Stimulated activated CD4-positive, alpha-beta T cell treated with anti-CD3 and anti-CD28 coated beads, TNF-alpha, amount 100 ng/mL, for 24 hours (primary cell): Measurements from ENCODE around the gene SLTM.
"Not testable (repeated sequence)": the region's sequence is repeated elsewhere in the genome, so short reads cannot be mapped to it uniquely, and the experiment has no call there.

Experiments used
- DNase-seq, 3 experiments: peaks; one replicate each; pipeline ENCODE4 v3.0.0-alpha.2; 2020; ENCODE audit warnings: low read depth in 3 of 3

SLTM gene

GRCh38 chr15:58929891-58930416 lies 3.5 kb downstream of the SLTM start:
- DNase-seq, result no peak

GRCh38 chr15:58926823-58927222 lies 6.7 kb downstream of the SLTM start:
- DNase-seq, result no peak

GRCh38 chr15:58924327-58924726 lies 9.2 kb downstream of the SLTM start:
- no peak for DNase-seq

GRCh38 chr15:58923696-58924300 lies 9.7 kb downstream of the SLTM start:
- no peak for DNase-seq

- no peak for DNase-seq
These were observed 10.2 kb downstream of the SLTM start for GRCh38 chr15:58923284-58923683.

GRCh38 chr15:58921267-58921790 lies 12.2 kb downstream of the SLTM start:
- DNase-seq, result no peak

- DNase-seq, result not testable (repeated sequence)
These were observed 13.0 kb downstream of the SLTM start for GRCh38 chr15:58920447-58920846.

- DNase-seq, result no peak
These were observed 14.2 kb downstream of the SLTM start for GRCh38 chr15:58919232-58919631.

GRCh38 chr15:58918239-58918638 lies 15.2 kb downstream of the SLTM start:
- no peak for DNase-seq

GRCh38 chr15:58917613-58918129 lies 15.8 kb downstream of the SLTM start:
- DNase-seq, result not testable (repeated sequence)

GRCh38 chr15:58916962-58917361 lies 16.5 kb downstream of the SLTM start:
- DNase-seq, result no peak

GRCh38 chr15:58910456-58910855 lies 23.0 kb downstream of the SLTM start:
- no peak for DNase-seq

GRCh38 chr15:58909616-58910015 lies 23.9 kb downstream of the SLTM start:
- DNase-seq, result no peak

GRCh38 chr15:58908550-58909309 lies 24.7 kb downstream of the SLTM start:
- no peak for DNase-seq

GRCh38 chr15:58900631-58901030 lies 32.8 kb downstream of the SLTM start:
- no peak for DNase-seq

- no peak for DNase-seq
These were observed 35.3 kb downstream of the SLTM start for GRCh38 chr15:58898150-58898680.

- DNase-seq, result no peak
These were observed 44.1 kb downstream of the SLTM start for GRCh38 chr15:58889363-58889762.

GRCh38 chr15:58886921-58887320 lies 46.6 kb downstream of the SLTM start:
- DNase-seq, result no peak

GRCh38 chr15:58883926-58884325 lies 49.6 kb downstream of the SLTM start:
- DNase-seq, result not testable (repeated sequence)

- DNase-seq, result no peak
These were observed 51.2 kb downstream of the SLTM start for GRCh38 chr15:58882243-58882642.

GRCh38 chr15:58880320-58880719 lies 53.2 kb downstream of the SLTM start:
- DNase-seq, result no peak

GRCh38 chr15:58877999-58878825 lies 55.3 kb downstream of the SLTM start:
- no peak for DNase-seq
